SJCRH30 (cell line): ENCODE measurements around the gene RANGAP1. TPM values are rescaled to one million over a fixed set of nuclear protein-coding genes. Genes with fewer than 3 reads are reported as not detected.

Experiments used
- DNase-seq, 2 experiments: peaks; one replicate each; pipeline ENCODE4 v3.0.0-alpha.2; 2015 to 2020
- H3K27ac ChIP-seq: fragments of 250-450 bp; sonication (Bioruptor Pico); 2 replicates; pipeline ENCODE4 v1.5.1; 2020; ENCODE audit warnings: mild to moderate bottlenecking, moderate library complexity
- H3K27me3 ChIP-seq: fragments of 250-450 bp; sonication (Bioruptor Pico); 2 replicates; pipeline ENCODE4 v1.5.1; 2020; ENCODE audit warnings: mild to moderate bottlenecking, moderate library complexity
- H3K36me3 ChIP-seq: fragments of 250-450 bp; sonication (Bioruptor Pico); 2 replicates; pipeline ENCODE4 v1.5.1; 2020; ENCODE audit warnings: mild to moderate bottlenecking, moderate library complexity
- H3K4me1 ChIP-seq: fragments of 250-450 bp; sonication (Bioruptor Pico); 2 replicates; pipeline ENCODE4 v1.5.1; 2020; ENCODE audit warnings: mild to moderate bottlenecking, moderate library complexity
- H3K4me3 ChIP-seq: fragments of 250-450 bp; sonication (Bioruptor Pico); 2 replicates; pipeline ENCODE4 v1.5.1; 2020; ENCODE audit warnings: mild to moderate bottlenecking, moderate library complexity
- H3K9me3 ChIP-seq: fragments of 250-450 bp; sonication (Bioruptor Pico); replicated peaks from 2 replicates; pipeline ENCODE4 v1.5.1; 2020; ENCODE audit warnings: mild to moderate bottlenecking, moderate library complexity
- total RNA-seq: library from RNA; depleted of rRNA; stranded (reverse); fragments of >200 nt; shearing (Covaris generic); gene quantifications from 2 replicates; pipeline ENCODE4 v1.2.3, GENCODE V29; 2014

RANGAP1 gene
- total RNA-seq, 1 experiment from 2014 or later: 55.4 TPM

DNA sequence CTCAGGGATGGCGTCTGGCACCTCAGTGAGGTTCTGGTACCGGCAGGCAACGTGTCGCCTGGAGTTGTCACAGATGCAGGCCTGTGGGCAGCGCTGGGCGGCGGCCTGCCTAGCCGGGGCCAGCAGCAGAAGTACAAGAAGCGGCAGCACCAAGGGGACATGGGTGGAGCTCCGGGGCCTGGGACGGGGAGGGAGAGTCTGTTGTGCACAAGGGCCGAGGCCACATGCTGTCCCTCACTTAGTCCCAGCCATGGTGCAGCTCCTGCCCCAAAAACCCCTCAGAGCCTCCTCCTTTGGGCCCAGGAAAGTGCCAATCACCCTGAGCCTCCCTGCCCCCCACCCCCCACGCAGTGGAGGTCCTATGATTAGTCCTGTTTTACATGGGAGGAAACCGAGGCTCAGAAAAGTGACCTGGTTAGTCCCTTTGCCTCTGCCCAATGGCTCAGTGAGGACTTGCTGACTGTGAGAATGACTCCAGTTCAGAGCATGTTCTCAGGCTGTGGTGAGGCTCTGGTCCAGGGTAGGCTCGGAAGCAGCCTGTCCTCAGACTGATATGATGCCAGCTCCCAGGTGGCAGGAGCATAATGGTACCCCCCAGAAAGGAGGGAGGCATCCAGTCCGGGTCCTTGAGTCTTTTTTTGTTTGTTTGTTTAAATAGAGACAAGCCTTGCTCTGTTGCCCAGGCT is 46.4 kb downstream of the RANGAP1 start:
- Histone ChIP-seq H3K4me1 (no peaks in the 10 kb centered on the region; the same call in 1 of the 2 replicates), H3K27ac (no peak overlapping the region), H3K27me3 (no peaks in the 10 kb centered on the region), H3K9me3 (no peaks in the 10 kb centered on the region), H3K4me3 (no peak overlapping the region), H3K36me3 (no peaks in the 10 kb centered on the region)
- DNase-seq: no peak

- Histone ChIP-seq H3K4me1 (no peaks in the 10 kb centered on the region; the same call in 1 of the 2 replicates), H3K27ac (no peak overlapping the region), H3K36me3 (no peaks in the 10 kb centered on the region), H3K4me3 (no peak overlapping the region), H3K27me3 (no peaks in the 10 kb centered on the region), H3K9me3 (no peaks in the 10 kb centered on the region)
- no peak for DNase-seq
These were observed 47.2 kb downstream of the RANGAP1 start for GRCh38 chr22:41238570-41239442.

GRCh38 chr22:41237707-41238569 is 48.0 kb downstream of the RANGAP1 start:
- no peaks in the 10 kb centered on the region for H3K36me3 ChIP-seq
- no peaks in the 10 kb centered on the region; the same call in 1 of the 2 replicates for H3K4me1 ChIP-seq
- H3K27me3 ChIP-seq: no peaks in the 10 kb centered on the region
- H3K9me3 ChIP-seq: no peaks in the 10 kb centered on the region
- H3K4me3 ChIP-seq: peak overlapping the region; percentile 45
- peak; percentile 34 to 42 for DNase-seq
- H3K27ac ChIP-seq: no peak overlapping the region

- Histone ChIP-seq H3K4me3 (peak overlapping the region; percentile 45), H3K27me3 (no peaks in the 10 kb centered on the region), H3K4me1 (no peaks in the 10 kb centered on the region; the same call in 1 of the 2 replicates), H3K27ac (no peak overlapping the region), H3K36me3 (no peaks in the 10 kb centered on the region), H3K9me3 (no peaks in the 10 kb centered on the region)
- no peak for DNase-seq
These were observed 48.8 kb downstream of the RANGAP1 start for GRCh38 chr22:41237036-41237706.

DNA sequence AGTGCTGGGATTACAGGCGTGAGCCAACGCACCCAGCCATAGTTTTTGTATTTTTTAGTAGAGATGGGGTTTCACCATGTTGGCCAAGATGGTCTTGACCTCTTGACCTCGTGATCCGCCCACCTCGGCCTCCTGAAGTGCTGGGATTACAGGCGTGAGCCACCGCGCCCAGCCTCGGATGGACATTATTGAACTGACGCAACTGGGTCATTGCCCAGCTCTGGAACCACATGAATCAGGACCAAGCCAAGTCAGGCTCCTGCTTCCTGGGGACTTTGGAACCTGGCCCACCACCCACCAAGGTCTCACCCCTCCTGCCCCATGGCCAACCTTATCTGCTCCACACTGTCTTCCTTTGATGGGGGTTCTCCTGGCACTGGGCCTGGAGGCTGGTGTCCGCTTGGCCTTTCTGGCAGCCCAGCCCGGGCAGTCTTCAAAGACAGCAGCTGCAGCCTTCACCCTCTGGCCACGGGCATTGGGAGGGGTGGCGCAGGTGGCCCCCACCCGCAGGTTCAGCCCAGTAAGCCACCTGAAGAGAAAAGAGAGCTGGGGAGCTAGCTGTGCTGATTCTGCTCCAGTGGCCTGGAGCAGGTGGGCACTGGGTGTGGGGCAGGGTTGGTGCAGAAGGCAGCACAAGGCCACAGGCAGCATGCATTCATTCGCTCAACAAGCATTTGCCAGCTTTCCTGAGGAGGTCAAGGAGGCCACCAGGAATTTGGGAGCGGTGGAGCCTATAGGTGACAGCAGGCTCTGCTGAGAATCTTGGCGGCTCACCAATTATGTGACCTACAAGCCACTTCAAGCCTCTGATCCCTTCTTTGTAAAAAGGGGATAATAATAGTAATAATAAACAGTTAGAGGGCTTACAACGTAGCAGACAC is 50.9 kb downstream of the RANGAP1 start:
- Histone ChIP-seq H3K4me3 (no peak overlapping the region), H3K27ac (no peak overlapping the region), H3K4me1 (no peaks in the 10 kb centered on the region), H3K36me3 (no peaks in the 10 kb centered on the region), H3K27me3 (no peaks in the 10 kb centered on the region), H3K9me3 (no peaks in the 10 kb centered on the region)
- no peak for DNase-seq

GRCh38 chr22:41231369-41231768 is 54.6 kb downstream of the RANGAP1 start:
- no peaks in the 10 kb centered on the region for H3K4me1 ChIP-seq
- peaks cover 2% of the 10 kb centered on the region; the same call in 1 of the 2 replicates for H3K36me3 ChIP-seq
- H3K4me3 ChIP-seq: no peak overlapping the region
- H3K27ac ChIP-seq: no peak overlapping the region
- no peaks in the 10 kb centered on the region for H3K27me3 ChIP-seq
- H3K9me3 ChIP-seq: no peaks in the 10 kb centered on the region
- no peak for DNase-seq

DNA sequence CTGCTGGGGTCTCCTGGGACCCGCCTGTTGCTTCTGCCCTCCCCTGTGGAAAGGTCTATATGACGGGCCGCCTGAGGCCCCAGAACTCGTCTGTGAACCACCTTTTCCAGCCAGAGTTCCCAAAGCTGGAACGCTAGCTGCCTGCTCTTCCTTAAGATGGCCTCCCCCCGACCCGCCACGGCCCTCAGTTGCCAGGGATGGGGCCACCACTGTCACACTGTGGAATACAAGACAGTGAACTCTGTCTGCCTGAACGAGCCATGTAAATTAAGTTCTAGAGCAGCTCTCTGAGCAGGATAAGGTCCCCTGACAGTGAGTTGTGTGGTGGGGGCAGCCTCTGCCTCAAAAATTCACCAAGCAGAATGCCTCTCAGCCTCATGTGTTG is 55.6 kb downstream of the RANGAP1 start:
- Histone ChIP-seq H3K27me3 (no peaks in the 10 kb centered on the region), H3K27ac (no peak overlapping the region), H3K4me3 (no peak overlapping the region), H3K36me3 (peaks cover 4% of the 10 kb centered on the region), H3K4me1 (no peaks in the 10 kb centered on the region), H3K9me3 (no peaks in the 10 kb centered on the region)
- DNase-seq: no peak

- Histone ChIP-seq H3K4me3 (no peak overlapping the region), H3K27ac (no peak overlapping the region), H3K36me3 (peaks cover 4% of the 10 kb centered on the region), H3K4me1 (no peaks in the 10 kb centered on the region), H3K9me3 (no peaks in the 10 kb centered on the region), H3K27me3 (no peaks in the 10 kb centered on the region)
- no peak for DNase-seq
These were observed 56.1 kb downstream of the RANGAP1 start for GRCh38 chr22:41229730-41230400.

- Histone ChIP-seq H3K4me1 (no peaks in the 10 kb centered on the region), H3K27me3 (no peaks in the 10 kb centered on the region), H3K4me3 (no peak overlapping the region), H3K27ac (no peak overlapping the region), H3K9me3 (no peaks in the 10 kb centered on the region), H3K36me3 (peaks cover 4% of the 10 kb centered on the region)
- no peak for DNase-seq
These were observed 56.8 kb downstream of the RANGAP1 start for GRCh38 chr22:41229215-41229614.

GRCh38 chr22:41226723-41227655 is 59.0 kb downstream of the RANGAP1 start:
- H3K9me3 ChIP-seq: no peaks in the 10 kb centered on the region
- H3K27ac ChIP-seq: no peak overlapping the region
- no peaks in the 10 kb centered on the region for H3K4me1 ChIP-seq
- H3K27me3 ChIP-seq: no peaks in the 10 kb centered on the region
- H3K36me3 ChIP-seq: peaks cover 4% of the 10 kb centered on the region
- DNase-seq: no peak
- no peak overlapping the region for H3K4me3 ChIP-seq

DNA sequence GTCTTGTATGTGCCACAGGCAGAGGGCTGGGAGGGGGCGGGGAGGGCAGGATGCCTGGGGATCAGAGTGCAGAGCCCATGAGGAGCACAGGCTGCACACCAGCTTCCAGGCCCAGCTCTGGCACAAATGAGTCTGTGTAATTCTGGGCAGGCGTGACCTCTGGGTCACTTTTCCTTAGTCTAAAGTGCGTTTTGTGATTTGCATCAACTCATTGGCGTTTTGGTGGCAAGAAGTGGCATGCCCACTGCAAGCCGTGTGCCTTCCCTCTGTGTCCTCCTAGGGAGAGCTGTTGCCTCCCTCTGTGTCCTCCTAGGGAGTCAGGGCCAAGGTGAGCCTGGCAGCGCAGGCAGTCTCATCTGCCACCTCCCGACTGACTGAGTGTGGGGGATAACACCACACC is 62.5 kb downstream of the RANGAP1 start:
- Histone ChIP-seq H3K27ac (no peak overlapping the region), H3K36me3 (peaks cover 10% of the 10 kb centered on the region)

DNA sequence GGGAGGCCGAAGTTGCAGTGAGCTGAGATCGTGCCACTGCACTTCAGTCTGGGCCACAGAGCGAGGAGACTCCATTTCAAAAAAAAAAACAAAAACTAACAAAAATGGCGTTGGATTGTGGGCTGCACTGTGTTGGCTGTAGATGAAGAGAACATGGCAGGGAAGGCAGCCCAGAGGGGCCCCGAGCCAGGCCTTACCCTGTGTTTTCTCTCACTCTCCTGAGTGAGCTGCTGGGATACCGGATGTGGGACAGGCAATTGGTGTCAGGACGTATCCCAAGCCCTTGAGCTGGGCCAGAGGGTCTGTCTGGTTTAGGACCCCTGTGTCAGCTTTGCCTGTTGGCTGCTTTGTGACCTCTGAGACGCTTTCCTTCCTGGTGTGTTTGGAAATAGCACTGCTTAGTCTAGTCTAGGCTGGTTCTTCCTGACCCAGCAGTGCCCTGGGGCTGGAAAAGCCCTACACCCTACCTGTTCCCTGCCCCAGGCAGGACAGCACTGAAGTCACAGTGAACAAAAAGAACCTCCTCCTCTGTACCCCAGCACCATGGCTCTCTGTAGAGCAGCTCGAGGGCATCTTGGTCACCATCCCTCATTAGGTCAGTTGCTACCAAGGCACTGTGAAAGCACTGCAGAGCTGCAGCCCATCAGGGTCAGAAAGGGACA is 63.0 kb downstream of the RANGAP1 start:
- no peaks in the 10 kb centered on the region for H3K9me3 ChIP-seq
- peaks cover 10% of the 10 kb centered on the region for H3K36me3 ChIP-seq
- H3K27me3 ChIP-seq: no peaks in the 10 kb centered on the region
- no peak overlapping the region for H3K27ac ChIP-seq
- DNase-seq: no peak
- H3K4me3 ChIP-seq: no peak overlapping the region
- H3K4me1 ChIP-seq: peaks cover 3% of the 10 kb centered on the region; the same call in 1 of the 2 replicates

More for the DNA sequence above, 62.5 kb downstream of the RANGAP1 start:
- Histone ChIP-seq H3K4me1 (no peaks in the 10 kb centered on the region), H3K9me3 (no peaks in the 10 kb centered on the region), H3K4me3 (no peak overlapping the region), H3K27me3 (no peaks in the 10 kb centered on the region)
- DNase-seq: no peak
